Measurements from ENCODE around the gene AMN.

The AMN gene

DNA sequence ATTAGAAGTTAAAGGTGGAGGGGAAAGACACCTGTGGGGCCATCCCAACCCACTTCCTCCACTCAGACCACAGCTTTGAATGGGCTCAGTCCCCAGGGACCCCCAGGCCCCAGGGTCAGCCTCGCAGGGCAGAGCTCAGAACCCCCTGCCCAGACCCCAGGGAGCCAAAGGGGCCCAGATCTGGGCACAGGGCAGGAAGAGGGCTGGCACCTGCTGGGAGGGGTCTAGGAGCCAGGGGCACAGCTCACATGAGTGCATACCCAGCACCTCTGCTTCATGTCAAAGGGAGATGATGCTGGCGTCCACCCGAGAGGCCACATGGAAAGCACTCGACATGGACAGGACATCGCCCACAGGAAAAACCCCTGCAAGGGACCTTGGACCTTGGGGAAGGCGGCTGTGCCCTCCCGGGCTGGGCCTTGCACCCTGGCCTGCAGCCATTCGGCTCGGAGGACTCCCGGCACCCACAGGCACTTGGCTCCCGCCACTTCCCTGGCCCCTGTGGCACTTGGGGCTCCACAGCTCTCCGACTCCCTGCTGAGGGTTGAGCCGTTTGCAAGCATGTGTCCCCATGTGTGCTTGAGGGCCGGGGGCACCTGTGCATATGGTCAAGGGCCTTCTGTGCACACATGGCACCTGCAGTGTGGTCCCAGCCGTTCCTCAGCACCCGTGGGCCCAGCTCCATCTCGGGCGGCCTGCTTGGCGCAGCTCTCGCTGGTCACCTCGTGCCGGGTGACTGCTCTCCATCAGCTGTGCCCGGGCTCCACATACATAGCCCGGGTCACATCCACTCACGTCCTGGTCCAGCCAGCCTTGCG is 7.8 kb upstream of the AMN start:
- TF ChIP-seq, protein P1, sequence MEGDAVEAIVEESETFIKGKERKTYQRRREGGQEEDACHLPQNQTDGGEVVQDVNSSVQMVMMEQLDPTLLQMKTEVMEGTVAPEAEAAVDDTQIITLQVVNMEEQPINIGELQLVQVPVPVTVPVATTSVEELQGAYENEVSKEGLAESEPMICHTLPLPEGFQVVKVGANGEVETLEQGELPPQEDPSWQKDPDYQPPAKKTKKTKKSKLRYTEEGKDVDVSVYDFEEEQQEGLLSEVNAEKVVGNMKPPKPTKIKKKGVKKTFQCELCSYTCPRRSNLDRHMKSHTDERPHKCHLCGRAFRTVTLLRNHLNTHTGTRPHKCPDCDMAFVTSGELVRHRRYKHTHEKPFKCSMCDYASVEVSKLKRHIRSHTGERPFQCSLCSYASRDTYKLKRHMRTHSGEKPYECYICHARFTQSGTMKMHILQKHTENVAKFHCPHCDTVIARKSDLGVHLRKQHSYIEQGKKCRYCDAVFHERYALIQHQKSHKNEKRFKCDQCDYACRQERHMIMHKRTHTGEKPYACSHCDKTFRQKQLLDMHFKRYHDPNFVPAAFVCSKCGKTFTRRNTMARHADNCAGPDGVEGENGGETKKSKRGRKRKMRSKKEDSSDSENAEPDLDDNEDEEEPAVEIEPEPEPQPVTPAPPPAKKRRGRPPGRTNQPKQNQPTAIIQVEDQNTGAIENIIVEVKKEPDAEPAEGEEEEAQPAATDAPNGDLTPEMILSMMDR (IDR thresholded peaks at IDR 0.05; ENCODE audit: low read depth, low read length) = no peak

DNA sequence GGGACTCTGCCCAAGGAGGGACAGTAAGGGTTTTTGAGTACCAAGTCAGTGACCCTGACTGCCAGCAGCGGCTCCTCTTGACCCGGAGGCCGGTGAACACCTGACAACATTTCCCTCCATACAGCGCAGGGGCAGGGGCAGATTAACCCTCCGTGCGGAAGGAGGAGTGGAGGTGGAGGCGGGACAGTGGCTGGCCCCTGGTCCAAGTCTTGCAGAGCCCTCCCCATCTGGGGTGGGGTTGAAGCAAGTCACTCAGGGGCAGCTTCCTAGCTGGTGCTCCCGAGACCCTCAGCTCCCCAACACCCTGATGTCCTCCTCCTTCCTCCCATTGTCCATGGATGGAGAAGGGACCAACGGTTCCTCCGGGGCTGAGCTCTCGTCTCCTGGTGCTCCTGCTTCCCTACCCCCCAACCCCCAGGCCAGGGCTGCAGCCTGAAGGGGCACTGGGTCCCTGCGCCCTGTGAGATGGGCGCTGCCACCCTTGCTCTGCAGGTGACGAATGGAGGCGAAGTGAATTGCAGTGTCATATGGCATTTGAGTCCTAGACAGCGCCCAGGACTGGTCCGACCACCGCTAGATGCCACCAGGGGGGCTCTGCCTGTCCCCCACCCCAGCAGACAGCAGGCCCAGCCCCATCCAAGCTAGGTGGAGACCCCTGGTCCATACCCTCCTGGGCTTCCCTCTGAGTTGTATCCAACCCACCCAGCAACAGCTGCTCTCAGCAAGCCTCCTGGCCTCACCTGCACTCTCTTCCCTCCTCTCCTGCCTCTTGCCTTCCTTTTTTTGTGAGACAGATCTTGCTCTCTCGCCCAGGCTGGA is 7.0 kb upstream of the AMN start:
- TF ChIP-seq, protein P1 (IDR thresholded peaks at IDR 0.05; ENCODE audit: low read depth, low read length) = no peak
- no peak for DNase-seq (ENCODE audit: extremely low read depth, low read depth)

More for the DNA sequence above, 7.8 kb upstream of the AMN start:
- DNase-seq (ENCODE audit: extremely low read depth, low read depth) = no peak

DNA sequence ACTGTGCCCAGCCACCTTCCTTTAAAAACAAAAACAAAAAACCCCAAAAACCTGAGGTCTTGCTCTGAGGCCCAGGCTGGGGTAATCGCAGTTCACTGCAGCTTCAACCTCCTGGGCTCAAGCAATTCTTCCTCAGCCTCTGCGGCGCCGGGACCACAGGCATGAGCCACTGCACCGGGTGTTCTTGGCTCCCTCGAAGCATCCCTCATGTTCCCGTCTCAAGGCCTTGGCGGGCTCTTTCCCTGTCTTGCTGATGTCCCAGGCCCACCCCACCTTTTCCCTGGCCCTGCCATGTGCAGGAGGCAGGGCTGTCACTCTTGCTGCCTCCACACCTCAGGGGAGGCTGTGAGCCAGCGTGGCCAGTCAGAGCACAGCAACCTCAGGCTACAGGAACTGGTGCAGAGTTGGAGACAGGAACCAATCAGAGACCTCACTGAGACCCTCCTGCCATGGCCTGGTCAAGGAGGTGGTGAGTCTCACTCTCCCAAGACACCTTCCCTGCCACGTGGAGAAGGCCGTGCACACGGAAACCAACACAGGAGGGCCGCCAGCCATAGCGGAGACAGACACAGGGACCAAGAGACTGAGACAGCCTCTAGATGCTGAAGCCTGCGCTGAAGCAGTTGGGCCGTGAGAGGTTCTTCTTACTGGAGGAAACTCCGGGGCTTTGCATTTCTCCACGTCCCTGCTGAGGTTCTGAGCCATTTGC is 6.0 kb upstream of the AMN start:
- DNase-seq (ENCODE audit: extremely low read depth, low read depth) = no peak
- TF ChIP-seq, protein P1 (IDR thresholded peaks at IDR 0.05; ENCODE audit: low read depth, low read length) = no peak

DNA sequence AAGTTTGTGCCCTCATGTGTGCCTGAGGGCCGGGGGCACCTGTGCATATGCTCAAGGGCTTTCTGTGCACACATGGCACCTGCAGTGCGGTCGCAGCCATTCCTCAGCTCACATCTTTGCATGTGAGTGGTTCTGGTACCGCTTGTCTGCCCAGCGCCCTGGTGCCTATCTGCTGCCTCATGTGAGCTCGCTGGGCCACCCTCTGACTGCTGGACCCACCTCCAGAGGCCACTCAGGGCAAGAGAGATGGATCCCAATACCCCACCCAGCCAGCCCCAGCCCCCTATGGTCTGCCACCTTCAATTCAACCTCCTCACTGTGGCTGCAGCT is 5.4 kb upstream of the AMN start:
- TF ChIP-seq, protein P1 (IDR thresholded peaks at IDR 0.05; ENCODE audit: low read depth, low read length) = no peak
- DNase-seq (ENCODE audit: extremely low read depth, low read depth) = no peak

DNA sequence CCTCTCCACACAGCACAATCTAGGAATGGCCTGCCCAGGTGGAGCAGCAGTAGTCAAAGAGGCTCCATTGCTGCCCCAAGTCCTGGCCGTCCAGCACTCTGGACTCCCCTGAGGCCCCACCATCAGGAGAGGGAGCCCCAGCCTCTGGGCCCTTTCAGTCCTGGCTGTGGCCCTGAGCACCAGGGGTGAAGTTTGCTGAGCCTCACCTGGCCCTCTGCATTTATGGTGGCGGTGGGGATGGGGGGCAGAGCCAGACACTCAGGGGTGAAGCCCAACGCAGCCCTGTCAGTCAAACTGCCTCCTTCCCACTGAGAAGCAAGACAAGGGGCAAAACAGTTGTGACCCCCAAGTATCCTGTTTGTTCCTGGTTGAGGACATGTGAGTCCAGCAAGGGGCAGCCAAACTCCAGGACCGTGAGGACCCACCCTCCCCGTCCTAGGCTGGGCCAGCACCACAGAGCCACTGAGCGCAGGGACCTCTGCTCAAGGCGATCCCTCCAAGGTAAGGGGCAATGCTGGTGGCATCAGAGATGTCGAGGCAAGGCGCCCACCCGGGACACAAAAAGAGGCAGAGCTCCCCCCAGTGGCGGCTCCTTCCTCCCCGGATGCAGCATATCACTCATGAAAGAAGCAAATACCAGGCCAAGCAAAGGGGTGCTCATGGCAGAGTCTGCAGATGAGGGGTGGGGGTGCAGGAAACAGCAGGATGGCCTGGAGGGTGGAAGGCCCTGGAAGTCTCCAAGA is 4.8 kb upstream of the AMN start:
- TF ChIP-seq, protein P1 (IDR thresholded peaks at IDR 0.05; ENCODE audit: low read depth, low read length) = peak; percentile 78
- DNase-seq (ENCODE audit: extremely low read depth, low read depth) = no peak

DNA sequence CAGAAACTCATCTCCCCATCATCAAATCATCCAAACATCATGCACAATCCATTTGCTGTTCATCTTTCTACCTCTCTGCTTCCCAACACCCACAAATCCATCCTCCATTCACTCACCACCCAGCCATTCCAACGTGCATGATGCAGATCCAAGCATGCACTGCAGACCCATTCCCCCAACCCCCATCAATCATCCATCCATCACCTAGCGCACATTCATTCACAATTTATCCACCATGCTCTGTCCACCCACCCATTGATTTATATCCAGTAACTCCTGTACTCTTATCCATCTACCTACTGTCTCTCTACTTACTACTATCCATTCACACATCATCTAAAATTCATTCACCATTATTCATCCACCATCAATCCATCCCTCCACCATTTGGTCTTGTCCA is 4.0 kb upstream of the AMN start:
- TF ChIP-seq, protein P1 (IDR thresholded peaks at IDR 0.05; ENCODE audit: low read depth, low read length) = no peak
- DNase-seq (ENCODE audit: extremely low read depth, low read depth) = no peak

All from AG09319 (cell line).